DOHH2 (cell line): ENCODE data around the gene DOCK8.

Experiments
- CTCF ChIP-seq: fragments of 200-600 bp; sonication (generic); IDR thresholded peaks from one replicate; pipeline ENCODE4 v1.5.1; 2014; ENCODE audit warnings: antibody characterized with exemption, mild to moderate bottlenecking, low read depth, low read length; ENCODE audit not compliant: poor library complexity, severe bottlenecking
- EZH2phosphoT487 ChIP-seq: fragments of 200-600 bp; sonication (generic); IDR thresholded peaks from 2 replicates; pipeline ENCODE4 v1.6.1; 2017; ENCODE audit warnings: borderline replicate concordance, mild to moderate bottlenecking, antibody characterized with exemption, low read length, moderate library complexity, mixed read lengths

- TF ChIP-seq CTCF (no peak), EZH2phosphoT487 (no peak)
These were observed 264.8 kb downstream of the DOCK8 start for GRCh38 chr9:479304-479970.
